SK-N-SH treated with all-trans-retinoic acid at 6 μM for 48 hours (cell line): ENCODE data around the gene ABCC4.

Experiments used
- RARB ChIP-seq: fragments of 250-450 bp; sonication (Bioruptor Pico); IDR thresholded peaks from 2 replicates; pipeline ENCODE4 v1.8.0; 2021; ENCODE audit warnings: mild to moderate bottlenecking, moderate library complexity
- SNAI2 ChIP-seq: fragments of 250-450 bp; sonication (Bioruptor Pico); IDR thresholded peaks from 2 replicates; pipeline ENCODE4 v1.5.0; 2020; ENCODE audit warnings: mild to moderate bottlenecking, moderate library complexity
- TOX ChIP-seq: fragments of 250-450 bp; sonication (Bioruptor Pico); IDR thresholded peaks from 2 replicates; pipeline ENCODE4 v1.8.0; 2021; ENCODE audit warnings: mild to moderate bottlenecking, moderate library complexity, borderline replicate concordance
- TF ChIP-seq, protein P1 (sequence below): fragments of 250-450 bp; sonication (Bioruptor Pico); IDR thresholded peaks from 2 replicates; pipeline ENCODE4 v1.8.0; 2020; ENCODE audit warnings: mild to moderate bottlenecking, moderate library complexity, borderline replicate concordance

GRCh38 chr13:95120650-95121049 is 180.6 kb downstream of the ABCC4 start:
- TF ChIP-seq TOX = no peak
- TF ChIP-seq, protein P1, sequence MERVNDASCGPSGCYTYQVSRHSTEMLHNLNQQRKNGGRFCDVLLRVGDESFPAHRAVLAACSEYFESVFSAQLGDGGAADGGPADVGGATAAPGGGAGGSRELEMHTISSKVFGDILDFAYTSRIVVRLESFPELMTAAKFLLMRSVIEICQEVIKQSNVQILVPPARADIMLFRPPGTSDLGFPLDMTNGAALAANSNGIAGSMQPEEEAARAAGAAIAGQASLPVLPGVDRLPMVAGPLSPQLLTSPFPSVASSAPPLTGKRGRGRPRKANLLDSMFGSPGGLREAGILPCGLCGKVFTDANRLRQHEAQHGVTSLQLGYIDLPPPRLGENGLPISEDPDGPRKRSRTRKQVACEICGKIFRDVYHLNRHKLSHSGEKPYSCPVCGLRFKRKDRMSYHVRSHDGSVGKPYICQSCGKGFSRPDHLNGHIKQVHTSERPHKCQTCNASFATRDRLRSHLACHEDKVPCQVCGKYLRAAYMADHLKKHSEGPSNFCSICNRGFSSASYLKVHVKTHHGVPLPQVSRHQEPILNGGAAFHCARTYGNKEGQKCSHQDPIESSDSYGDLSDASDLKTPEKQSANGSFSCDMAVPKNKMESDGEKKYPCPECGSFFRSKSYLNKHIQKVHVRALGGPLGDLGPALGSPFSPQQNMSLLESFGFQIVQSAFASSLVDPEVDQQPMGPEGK (CRISPR knock-in tag) = no peak
- no peak for TF ChIP-seq SNAI2
- TF ChIP-seq RARB (CRISPR knock-in tag) = no peak
